Heart left ventricle (tissue), 16 donors: Measurements from ENCODE around the gene RIMS1. TPM values are rescaled to one million over a fixed set of nuclear protein-coding genes. Genes with fewer than 3 reads are reported as not detected.

Source experiments
- ATAC-seq, 4 donors: fragments of 200-7000 bp; cut with Tn5 transposase; one replicate each; pipeline ENCODE4 v1.9.1; 2020 to 2022; ENCODE audit warnings: moderate library complexity in 4 of 4, mild to moderate bottlenecking in 3 of 4, moderate number of reproducible peaks in 1 of 4
- DNase-seq, 5 donors: peaks; one replicate each; pipeline ENCODE4 v3.0.0-alpha.2; 2020
- H3K27ac ChIP-seq, 12 donors: fragments of 200-600 bp; sonication (generic) in 4 of 12; one replicate each; pipeline versions ENCODE4 v1.5.0 to v1.8.0; 2016 to 2022; ENCODE audit warnings: mild to moderate bottlenecking in 2 of 12
- H3K27me3 ChIP-seq, 9 donors: fragments of 200-600 bp; sonication (generic) in 2 of 9; one replicate each; pipeline versions ENCODE4 v1.5.1 to v1.8.0; 2016 to 2022; ENCODE audit warnings: mild to moderate bottlenecking in 3 of 9
- H3K36me3 ChIP-seq, 9 donors: fragments of 200-600 bp; sonication (generic) in 2 of 9; one replicate each; pipeline versions ENCODE4 v1.5.0 to v1.8.0; 2018 to 2022; ENCODE audit warnings: mild to moderate bottlenecking in 2 of 9
- H3K4me1 ChIP-seq, 12 donors: fragments of 200-600 bp; sonication (generic) in 4 of 12; one replicate each; pipeline versions ENCODE4 v1.5.0 to v1.8.0; 2016 to 2022; ENCODE audit warnings: mild to moderate bottlenecking in 3 of 12
- H3K4me3 ChIP-seq, 12 donors: fragments of 200-600 bp; sonication (generic) in 4 of 12; one replicate each; pipeline versions ENCODE4 v1.5.0 to v1.8.0; 2017 to 2022; ENCODE audit warnings: mild to moderate bottlenecking in 9 of 12, moderate library complexity in 4 of 12
- H3K9me3 ChIP-seq, 12 donors: fragments of 200-600 bp; sonication (generic) in 4 of 12; one replicate each; pipeline versions ENCODE4 v1.5.0 to v1.8.0; 2016 to 2022; ENCODE audit warnings: mild to moderate bottlenecking in 1 of 12
- CTCF ChIP-seq, 12 donors: fragments of 200-600 bp; sonication (generic) in 4 of 12; IDR thresholded peaks; one replicate each; pipeline versions ENCODE4 v1.5.0 to v1.8.0; 2018 to 2022; ENCODE audit warnings: antibody characterized with exemption in 12 of 12, mild to moderate bottlenecking in 5 of 12
- POLR2A ChIP-seq, 2 donors: fragments of 450-650 bp; IDR thresholded peaks; one replicate each; pipeline ENCODE4 v1.6.1; 2017; ENCODE audit warnings: antibody characterized with exemption in 2 of 2, mild to moderate bottlenecking in 2 of 2, moderate library complexity in 2 of 2
- WGBS, 4 donors: extraction: QIAGEN DNeasy Blood & Tissue Kit in 2 of 4; methylation state at CpG; one replicate each; pipeline versions ENCODE4 v1.1.5 to v1.1.7; 2013 to 2018; 5-methylcytosine and 5-hydroxymethylcytosine counted together
- intact Hi-C, 10 donors: fragments of 100-400 bp; cut with DNase I; formaldehyde crosslinking; loops; one replicate each; pipeline versions ENCODE4 v1.11.1 to v1.14.2; 2022
- polyA plus RNA-seq, 2 donors: library from polyadenylated mRNA; stranded (reverse); fragments of 200-250 nt; gene quantifications; one replicate each; pipeline ENCODE4 v1.2.3, GENCODE V29; 2013
- total RNA-seq, 9 donors: library from RNA; depleted of rRNA in 2 of 9; stranded (reverse); fragments of >200 nt in 2 of 9; fragmentation: NEBNext Ultra II Directional in 3 of 9; extraction: Animal tissue kit (Norgen Biotek cat#: 25700) in 3 of 9; gene quantifications; one replicate each; pipeline versions ENCODE4 v1.1.0 to v1.2.4, GENCODE V29; 2016 to 2023
- donor health status: ischemic (EF 13 %, LVEDD 7.1; RV severe dilation, severe dysfunction).
- donor health status: healthy with polysubstance abuse.
- donor health status: DM: no; HTN: yes; CAD: no.
- donor health status: DM: no; HTN: no; CAD: no.
- donor health status: ischemic (EF 25% LVEDD 6.9; RV normal size, moderate dysfunction).
- donor health status: ischemic (EF 25% LVEDD 5.7; RV mildly dilated, moderate dysfunction).
- donor health status: healthy.
- donor health status: DM: yes; HTN: yes; CAD: no.
- donor health status: ischemic (EF 35%, LVEDD 5.7; RV mildly dilated, moderate dysfunction).
- donor health status: nonischemic (EF 11% LVEDD 7.7; RV severe dilation, severe dysfunction).
- donor health status: DM: yes; HTN: yes; CAD: no.
- donor health status: PGD.
- donor health status: ischemic (EF 29% LVEDD 5.4; RV normal size, mild dysfunction).
- donor health status: nonischemic (EF 23%, LVEDD 6.1; RV moderate dilation, normal function).

Gene RIMS1
- total and polyA plus RNA-seq, 11 donors = 0.11 to 3.2 (median 1.1) TPM; not detected in 4

GRCh38 chr6:72376736-72377135, 490.4 kb downstream of the RIMS1 start:
- no peak for TF ChIP-seq POLR2A (IDR thresholded peaks at IDR 0.05)
- TF ChIP-seq CTCF (IDR thresholded peaks at IDR 0.05) = no peak
- intact Hi-C loops = no loop called here
- no peak for ATAC-seq
- no peak for DNase-seq
- 94 to 96% (median 95%) methylated on average over 2 of the region's 2 CpGs for WGBS, 4 donors
- H3K27ac ChIP-seq = no peak overlapping the region
- no peaks in the 10 kb centered on the region for H3K4me1 ChIP-seq
- no peaks in the 10 kb centered on the region for H3K9me3 ChIP-seq
- no peaks in the 10 kb centered on the region for H3K27me3 ChIP-seq
- no peaks in the 10 kb centered on the region for H3K36me3 ChIP-seq
- no peak overlapping the region for H3K4me3 ChIP-seq

GRCh38 chr6:72381076-72381475, 494.7 kb downstream of the RIMS1 start:
- Histone ChIP-seq H3K9me3 (no peaks in the 10 kb centered on the region), H3K27ac (no peak overlapping the region), H3K27me3 (no peaks in the 10 kb centered on the region), H3K4me3 (no peak overlapping the region), H3K4me1 (no peaks in the 10 kb centered on the region), H3K36me3 (no peaks in the 10 kb centered on the region)
- no peak for TF ChIP-seq CTCF (IDR thresholded peaks at IDR 0.05)
- TF ChIP-seq POLR2A (IDR thresholded peaks at IDR 0.05) = no peak
- WGBS, 4 donors = 76 to 89% (median 77%) methylated on average over 6 of the region's 6 CpGs
- no peak for DNase-seq
- no peak for ATAC-seq
- intact Hi-C loops = no loop called here

- H3K9me3 ChIP-seq = no peaks in the 10 kb centered on the region
- 53 to 63% (median 54%) methylated on average over 4 of the region's 4 CpGs for WGBS, 4 donors
- intact Hi-C loops = no loop called here
- H3K4me3 ChIP-seq = no peak overlapping the region
- no peak overlapping the region for H3K27ac ChIP-seq
- no peaks in the 10 kb centered on the region for H3K4me1 ChIP-seq
- ATAC-seq (no peak), DNase-seq (no peak)
- no peak for TF ChIP-seq CTCF (IDR thresholded peaks at IDR 0.05)
- TF ChIP-seq POLR2A (IDR thresholded peaks at IDR 0.05) = no peak
- H3K36me3 ChIP-seq = no peaks in the 10 kb centered on the region
- H3K27me3 ChIP-seq = no peaks in the 10 kb centered on the region
These were observed 496.5 kb downstream of the RIMS1 start for GRCh38 chr6:72382602-72383529.

GRCh38 chr6:72386324-72386723, 500.0 kb downstream of the RIMS1 start:
- intact Hi-C loops = no loop called here
- no peak for ATAC-seq

More at GRCh38 chr6:72386324-72386723, 500.0 kb downstream of the RIMS1 start:
- no peak for TF ChIP-seq POLR2A (IDR thresholded peaks at IDR 0.05)
- no peak for TF ChIP-seq CTCF (IDR thresholded peaks at IDR 0.05)
- WGBS, 4 donors = 58 to 71% (median 66%) methylated on average over 8 of the region's 8 CpGs
- Histone ChIP-seq H3K27ac (no peak overlapping the region), H3K27me3 (no peaks in the 10 kb centered on the region), H3K36me3 (no peaks in the 10 kb centered on the region), H3K9me3 (no peaks in the 10 kb centered on the region), H3K4me3 (no peak overlapping the region), H3K4me1 (no peaks in the 10 kb centered on the region)
- DNase-seq = no peak
